GM15510 (cell line): Measurements from ENCODE around the gene MT1H.

Experiments
- POLR2A ChIP-seq: IDR thresholded peaks from 3 replicates; pipeline ENCODE4 v1.6.1; 2011; ENCODE audit warnings: borderline replicate concordance; ENCODE audit not compliant: insufficient read length; ENCODE audit errors: extremely low read depth

The MT1H gene

DNA sequence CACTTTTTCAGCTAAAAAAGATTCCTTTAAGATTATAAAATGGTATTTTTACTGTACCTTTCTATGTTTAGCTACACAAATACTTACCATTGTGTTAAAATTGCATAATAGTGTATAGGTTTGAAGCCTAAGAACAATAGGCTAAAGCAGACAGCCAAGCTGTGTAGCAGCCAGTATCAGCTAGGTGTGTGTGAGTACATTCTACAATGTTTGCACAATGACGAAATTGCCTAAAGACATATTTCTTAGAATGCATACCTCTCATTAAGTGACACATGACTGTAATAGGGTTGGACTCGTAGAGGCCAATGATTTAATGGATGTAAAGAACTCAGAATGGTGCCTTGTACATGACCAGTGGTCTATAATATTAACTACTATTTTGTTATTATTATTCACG is 19.8 kb upstream of the MT1H start:
- no peak for TF ChIP-seq POLR2A

- no peak for TF ChIP-seq POLR2A
These were observed 18.0 kb upstream of the MT1H start, which contains the start of gene MT1B for GRCh38 chr16:56651586-56651985. Gene MT1B (plus strand): TSS chr16:56651886. CDS start chr16:56651954, 68 bp downstream.

DNA sequence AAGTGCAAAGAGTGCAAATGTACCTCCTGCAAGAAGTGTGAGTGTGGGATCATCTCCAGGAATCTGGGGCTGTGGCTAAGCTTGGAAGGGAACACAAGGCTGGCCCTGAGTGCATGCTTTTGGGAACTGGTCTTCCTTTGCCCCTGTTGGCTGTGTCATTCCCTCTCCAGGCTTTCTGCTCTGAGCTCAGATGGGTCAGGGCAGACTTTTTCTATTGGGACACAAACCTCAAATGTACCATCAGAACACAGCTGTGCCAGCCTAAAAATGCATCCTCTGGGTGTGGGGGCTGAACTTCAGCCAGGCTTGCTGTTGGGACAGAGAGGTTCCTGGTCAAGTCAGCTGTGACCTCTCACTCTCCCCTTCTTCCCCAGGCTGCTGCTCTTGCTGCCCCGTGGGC is 17.0 kb upstream of the MT1H start:
- TF ChIP-seq POLR2A, result no peak

DNA sequence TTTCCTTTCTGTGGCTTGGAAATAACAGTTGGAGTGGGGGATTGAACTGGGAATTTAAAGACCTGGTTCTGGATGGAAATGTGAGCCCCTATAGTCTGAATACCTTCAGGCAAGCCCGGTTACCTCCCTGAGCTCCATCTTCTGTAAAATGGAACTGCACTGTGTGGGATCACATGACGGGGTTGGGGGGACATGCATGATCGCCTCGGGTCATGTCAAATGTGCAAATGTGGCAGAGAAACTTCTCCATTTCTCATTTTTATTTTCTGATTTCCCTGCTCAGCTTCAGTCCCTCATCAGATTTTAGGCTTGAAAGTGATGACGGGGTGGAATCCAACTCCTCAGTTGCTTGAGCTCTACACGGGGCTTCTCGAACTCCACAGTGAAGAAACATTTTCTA is 16.4 kb upstream of the MT1H start:
- TF ChIP-seq POLR2A, result no peak

DNA sequence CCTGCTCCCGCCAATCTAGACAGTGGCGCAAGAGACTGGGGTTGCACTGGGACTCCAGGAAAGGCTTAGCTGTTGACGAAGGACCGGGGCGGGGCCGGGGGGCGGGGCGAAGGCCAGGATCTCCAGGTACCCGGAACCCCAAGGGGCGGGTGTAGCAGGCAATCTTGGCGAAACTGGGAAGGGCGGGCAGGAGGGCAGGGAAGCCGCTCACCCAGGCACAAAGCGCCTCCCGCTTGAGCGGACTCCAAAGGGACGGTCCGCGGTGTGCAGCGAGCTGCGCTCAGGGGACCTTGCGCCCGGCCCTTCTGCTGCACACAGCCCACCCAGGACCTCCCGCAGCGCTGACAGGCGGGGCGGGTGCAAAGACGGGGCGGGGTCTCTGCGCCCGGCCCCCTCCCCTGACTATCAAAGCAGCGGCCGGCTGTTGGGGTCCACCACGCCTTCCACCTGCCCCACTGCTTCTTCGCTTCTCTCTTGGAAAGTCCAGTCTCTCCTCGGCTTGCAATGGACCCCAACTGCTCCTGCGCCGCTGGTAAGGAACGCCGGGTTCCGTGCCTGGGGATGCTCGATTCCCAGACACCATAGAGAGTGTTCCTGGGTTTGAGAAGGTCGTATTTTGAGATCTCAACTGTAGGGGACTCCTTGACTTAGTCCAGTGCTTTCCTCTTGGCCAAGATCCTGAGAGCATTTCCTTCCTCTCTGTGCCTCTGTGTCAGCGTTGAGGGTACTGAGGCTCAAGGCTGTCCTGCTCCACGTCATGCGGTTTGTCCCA is 11.9 kb upstream of the MT1H start, which contains the start of gene MT1F:
MT1F (plus strand) TSS at position 405 of the 772 bp plus-strand sequence; CDS start at position 505, 100 bp downstream.
- TF ChIP-seq POLR2A, result no peak

GRCh38 chr16:56658327-56658875 is 11.2 kb upstream of the MT1H start:
- TF ChIP-seq POLR2A, result no peak

- TF ChIP-seq POLR2A, result no peak
These were observed 7.0 kb upstream of the MT1H start for GRCh38 chr16:56662357-56663354.

GRCh38 chr16:56664506-56664905 is 5.1 kb upstream of the MT1H start:
- no peak for TF ChIP-seq POLR2A

GRCh38 chr16:56667581-56668571 is 1.7 kb upstream of the MT1H start, which contains the start of gene MT1G:
Gene MT1G (minus strand): TSS chr16:56668065. CDS start chr16:56667993, 72 bp downstream.
- no peak for TF ChIP-seq POLR2A

- TF ChIP-seq POLR2A, result no peak
These were observed 416 bp downstream of the MT1H start for GRCh38 chr16:56669840-56670619.

GRCh38 chr16:56670620-56670934 is 963 bp downstream of the MT1H start:
- no peak for TF ChIP-seq POLR2A

- no peak for TF ChIP-seq POLR2A
These were observed 3.3 kb downstream of the MT1H start for GRCh38 chr16:56672761-56673536.

GRCh38 chr16:56673921-56674320 is 4.3 kb downstream of the MT1H start:
- no peak for TF ChIP-seq POLR2A

- no peak for TF ChIP-seq POLR2A
These were observed 6.1 kb downstream of the MT1H start for GRCh38 chr16:56675685-56676210.
